Measurements from ENCODE around the gene SGK1.
"Not testable (repeated sequence)": the region's sequence is repeated elsewhere in the genome, so short reads cannot be mapped to it uniquely, and the experiment has no call there.

The SGK1 gene

DNA sequence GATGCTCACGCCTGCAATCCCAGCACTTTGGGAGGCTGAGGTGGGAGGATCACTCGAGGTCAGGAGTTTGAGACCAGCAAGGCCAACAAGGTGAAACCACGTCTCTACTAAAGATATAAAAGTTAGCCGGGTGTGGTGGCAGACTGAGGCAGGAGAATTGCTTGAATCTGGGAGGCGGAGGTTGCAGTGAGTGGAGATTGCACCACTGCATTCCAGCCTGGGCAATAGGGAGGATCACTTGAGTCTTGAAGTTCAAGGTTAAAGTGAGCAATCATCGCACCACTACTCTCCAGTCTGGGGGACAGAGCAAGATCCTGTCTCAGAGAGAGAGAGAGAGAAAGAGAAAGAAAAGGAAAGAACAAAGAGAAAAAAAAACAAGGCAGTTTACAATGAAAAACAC lies 13.5 kb downstream of the SGK1 start:
- DNase-seq (ENCODE audit: low read depth, low spot score), result not testable (repeated sequence)

DNA sequence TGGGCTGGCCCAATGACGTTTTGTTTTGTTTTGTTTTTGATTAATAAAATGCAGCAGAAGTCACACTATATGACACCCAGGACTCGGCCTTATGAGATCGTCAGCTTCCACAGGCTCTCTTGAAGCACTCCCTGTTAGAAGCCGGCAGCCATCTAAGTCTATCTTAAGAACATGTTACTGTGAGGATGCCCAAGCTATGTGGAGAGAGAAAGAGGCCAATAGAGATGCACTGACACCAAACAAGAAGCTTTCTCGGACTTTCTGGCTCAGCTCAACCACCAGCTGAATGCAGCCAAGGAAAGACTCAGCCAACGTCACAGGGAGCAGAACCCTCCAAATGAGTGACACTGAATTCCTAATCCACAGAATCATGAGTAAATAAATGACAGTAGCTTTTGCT lies 14.0 kb downstream of the SGK1 start:
- no peak for DNase-seq (ENCODE audit: low read depth, low spot score)

DNA sequence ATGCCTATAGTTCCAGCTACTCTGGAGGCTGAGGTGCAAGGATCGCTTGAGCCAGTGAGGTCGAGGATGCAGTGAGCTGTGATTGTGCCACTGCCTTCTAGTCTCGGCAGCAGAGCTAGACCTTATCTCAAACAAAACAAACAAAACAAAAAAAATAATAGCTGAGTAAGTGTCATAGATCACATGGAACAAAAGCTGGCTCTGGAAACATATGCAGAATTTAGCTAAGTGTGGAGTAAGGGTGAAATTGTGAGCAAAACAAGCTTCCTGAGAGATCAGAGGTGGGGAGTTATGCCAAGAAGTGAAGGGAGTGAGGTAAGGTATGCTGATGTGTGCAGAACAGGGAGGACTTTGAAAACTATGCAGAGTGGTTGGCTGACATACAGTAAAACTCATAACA lies 18.7 kb downstream of the SGK1 start:
- no peak for DNase-seq (ENCODE audit: low read depth, low spot score)

DNA sequence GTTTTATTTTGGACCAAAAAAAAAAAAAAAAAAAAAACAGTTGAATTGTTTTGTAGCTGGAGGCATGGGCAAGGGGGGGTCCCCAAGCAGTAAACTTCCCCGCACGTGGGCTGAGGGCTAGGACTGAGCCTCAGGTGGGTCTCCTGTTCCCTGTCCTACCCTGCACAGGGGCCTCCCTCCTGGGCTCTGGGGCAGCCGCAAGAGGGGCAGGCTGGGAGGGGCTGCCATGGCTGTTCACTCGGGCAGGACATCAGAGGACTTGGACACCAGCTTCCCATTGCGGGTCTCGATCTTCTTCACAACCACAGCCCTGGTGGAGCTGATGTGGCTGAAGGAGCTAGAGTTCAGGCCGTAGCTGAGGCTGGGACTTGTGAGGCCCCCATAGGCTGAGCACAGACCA lies 21.1 kb downstream of the SGK1 start:
- no peak for DNase-seq (ENCODE audit: low read depth, low spot score)

DNA sequence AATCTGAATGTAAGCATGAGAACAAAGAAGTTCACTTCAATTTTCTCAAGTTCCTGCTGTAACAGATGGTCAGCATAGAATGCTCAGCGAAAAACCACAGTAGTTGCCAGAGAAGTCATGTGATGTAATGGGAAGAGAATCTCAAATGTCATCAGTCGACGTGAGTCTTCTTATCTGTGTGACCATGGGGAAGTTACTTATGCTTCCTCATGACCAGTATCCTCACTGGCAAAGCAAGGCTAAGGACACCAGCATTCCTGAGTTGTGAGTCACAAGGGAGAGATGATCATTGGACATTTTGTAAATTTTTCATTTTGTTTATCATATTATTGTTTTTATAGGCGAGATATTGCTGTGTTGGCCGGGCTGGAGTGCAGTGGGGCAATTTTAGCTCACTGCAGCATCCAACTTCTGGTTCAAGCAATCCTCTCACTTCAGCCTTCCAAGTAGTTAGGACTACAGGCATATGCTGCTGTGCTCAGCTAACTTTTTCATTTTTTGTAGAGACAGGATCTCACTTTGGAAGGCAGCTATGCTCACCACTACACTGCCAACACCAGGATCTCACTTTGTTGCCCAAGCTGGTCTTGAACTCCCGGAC lies 21.9 kb downstream of the SGK1 start:
- no peak for DNase-seq (ENCODE audit: low read depth, low spot score)

DNA sequence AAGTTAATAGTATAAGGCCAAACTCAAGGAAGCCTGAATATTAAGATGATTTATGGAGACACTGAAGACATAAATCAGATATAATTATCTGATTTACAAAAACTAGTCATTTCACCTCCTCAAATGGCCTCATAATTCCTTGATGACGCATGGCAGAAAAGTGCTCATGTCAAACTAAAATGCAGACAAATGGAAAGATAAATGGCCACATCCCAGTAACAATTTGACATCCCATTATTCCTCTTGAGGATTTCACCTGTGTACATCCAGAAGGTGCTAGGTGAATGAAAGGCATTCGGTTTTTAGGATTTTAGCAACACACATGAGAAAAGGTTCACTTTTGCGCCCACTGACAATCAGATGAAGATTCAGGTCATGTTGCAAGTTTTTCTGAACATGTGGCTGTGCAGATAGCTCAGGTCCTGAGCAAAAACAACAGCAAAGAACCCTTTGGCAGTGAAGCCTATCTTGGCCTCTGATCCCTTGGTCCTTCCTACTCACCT lies 24.2 kb downstream of the SGK1 start:
- DNase-seq (ENCODE audit: low read depth, low spot score), result no peak

GRCh38 chr6:134291156-134291555 lies 26.8 kb downstream of the SGK1 start:
- no peak for DNase-seq (ENCODE audit: low read depth, low spot score)

DNA sequence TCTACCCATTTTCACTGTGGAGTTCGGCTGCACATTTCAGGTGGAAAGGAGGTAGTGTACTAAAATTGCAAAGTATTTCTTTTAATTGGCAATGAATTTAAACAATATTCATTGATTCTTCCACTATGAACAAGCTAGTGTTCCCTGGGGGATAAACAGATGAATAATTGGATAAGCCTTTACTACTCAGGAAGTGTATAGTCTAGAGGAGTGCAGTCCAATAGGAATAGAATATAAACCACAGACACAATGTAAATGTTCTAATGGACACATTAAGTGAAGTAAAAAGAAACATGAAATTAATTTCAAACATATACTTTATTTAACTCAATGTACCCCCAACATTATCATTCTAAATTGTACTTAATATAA lies 28.7 kb downstream of the SGK1 start:
- no peak for DNase-seq (ENCODE audit: low read depth, low spot score)

- DNase-seq (ENCODE audit: low read depth, low spot score), result no peak
These were observed 29.2 kb downstream of the SGK1 start for GRCh38 chr6:134288538-134289203.

- no peak for DNase-seq (ENCODE audit: low read depth, low spot score)
These were observed 29.9 kb downstream of the SGK1 start for GRCh38 chr6:134287859-134288537.

DNA sequence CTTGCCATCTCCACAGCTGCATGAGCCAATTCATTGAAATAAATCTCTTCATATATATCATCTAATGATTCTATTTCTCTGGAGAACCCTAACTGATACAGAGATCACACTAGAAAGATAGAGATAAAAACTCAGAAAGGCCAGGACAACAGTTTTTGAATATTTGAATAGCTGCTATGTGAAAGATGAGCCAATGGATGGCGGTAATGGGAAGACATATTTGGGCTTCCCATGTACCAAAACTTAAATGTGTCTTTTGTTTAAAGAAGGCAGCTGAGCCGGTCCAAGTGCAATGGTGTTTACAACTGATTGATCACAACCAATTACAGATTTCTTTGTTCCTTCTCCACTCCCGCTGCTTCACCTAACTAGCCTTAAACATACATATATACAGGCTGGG lies 35.1 kb downstream of the SGK1 start:
- no peak for DNase-seq (ENCODE audit: low read depth, low spot score)

- DNase-seq (ENCODE audit: low read depth, low spot score), result no peak
These were observed 36.5 kb downstream of the SGK1 start for GRCh38 chr6:134281388-134281787.

DNA sequence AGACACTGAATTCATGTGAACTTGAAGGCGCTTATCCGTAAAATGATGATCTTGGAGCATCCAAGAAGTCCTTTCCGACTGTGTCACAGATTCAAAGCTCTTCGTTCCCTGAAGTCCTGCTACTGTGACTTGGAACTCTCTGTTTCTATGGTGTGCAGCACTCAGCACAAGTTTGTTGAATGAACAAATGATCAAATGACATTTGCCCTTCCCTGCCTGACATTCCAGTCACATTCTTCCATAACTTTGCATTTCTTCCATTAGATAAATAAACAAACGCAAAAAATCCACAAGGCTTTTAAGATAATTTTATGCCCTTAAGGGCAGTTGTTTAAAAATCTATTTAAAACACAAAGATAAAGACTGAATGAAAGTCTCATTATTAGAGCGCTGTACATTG lies 39.9 kb downstream of the SGK1 start:
- DNase-seq (ENCODE audit: low read depth, low spot score), result no peak

- not testable (repeated sequence) for DNase-seq (ENCODE audit: low read depth, low spot score)
These were observed 41.0 kb downstream of the SGK1 start for GRCh38 chr6:134276891-134277377.

GRCh38 chr6:134272374-134272773 lies 45.5 kb downstream of the SGK1 start:
- DNase-seq (ENCODE audit: low read depth, low spot score), result no peak

- no peak for DNase-seq (ENCODE audit: low read depth, low spot score)
These were observed 50.0 kb downstream of the SGK1 start for GRCh38 chr6:134267917-134268361.

GRCh38 chr6:134266776-134267175 lies 51.1 kb downstream of the SGK1 start:
- no peak for DNase-seq (ENCODE audit: low read depth, low spot score)

- no peak for DNase-seq (ENCODE audit: low read depth, low spot score)
These were observed 56.1 kb downstream of the SGK1 start for GRCh38 chr6:134261766-134262165.

- no peak for DNase-seq (ENCODE audit: low read depth, low spot score)
These were observed 59.0 kb downstream of the SGK1 start for GRCh38 chr6:134258849-134259306.

DNA sequence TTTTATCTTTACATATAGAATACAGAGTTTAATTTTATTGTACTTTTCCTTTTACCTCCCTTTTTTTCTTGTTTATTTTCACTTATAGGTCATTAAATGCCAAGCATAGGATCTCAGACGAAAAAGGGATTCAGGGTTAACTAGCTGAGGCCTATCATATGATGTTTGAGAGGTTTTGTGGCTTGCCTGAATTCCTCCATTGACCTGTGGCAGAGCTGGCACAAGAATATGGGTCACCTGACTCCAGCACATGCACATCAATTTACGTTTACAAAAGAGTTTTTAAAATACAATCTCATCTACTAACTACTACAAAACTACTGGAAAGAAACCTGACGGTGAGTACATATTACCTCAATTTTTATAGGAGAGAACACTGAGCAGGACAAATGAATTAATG lies 60.4 kb downstream of the SGK1 start:
- no peak for DNase-seq (ENCODE audit: low read depth, low spot score)

DNA sequence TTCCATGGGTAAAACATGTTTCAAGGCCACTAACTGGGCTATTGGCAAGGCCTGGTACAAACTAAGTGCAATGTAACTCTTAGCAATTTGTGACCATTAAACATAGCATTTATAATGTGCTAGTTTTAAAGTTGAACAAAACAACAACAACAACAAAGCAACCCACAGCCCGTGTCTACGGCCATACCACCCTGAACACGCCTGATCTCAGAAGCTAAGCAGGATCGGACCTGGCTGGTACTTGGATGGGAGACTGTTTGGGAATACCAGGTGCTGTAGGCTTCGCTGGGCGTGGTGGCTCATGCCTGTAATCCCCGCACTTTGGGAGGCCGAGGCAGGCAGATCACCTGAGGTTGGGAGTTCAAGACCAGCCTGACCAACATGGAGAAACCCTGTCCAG lies 61.0 kb downstream of the SGK1 start:
- DNase-seq (ENCODE audit: low read depth, low spot score), result no peak

GRCh38 chr6:134255280-134255679 lies 62.6 kb downstream of the SGK1 start:
- not testable (repeated sequence) for DNase-seq (ENCODE audit: low read depth, low spot score)

- no peak for DNase-seq (ENCODE audit: low read depth, low spot score)
These were observed 63.8 kb downstream of the SGK1 start for GRCh38 chr6:134254118-134254517.
